H1 (cell line): ENCODE measurements around the gene OR52E8. TPM values are rescaled to one million over a fixed set of nuclear protein-coding genes. Genes with fewer than 3 reads are reported as not detected.

Experiments used
- CTCF ChIA-PET: fragments of 300-600 bp; sonication (Branson Sonifier 250); formaldehyde crosslinking; loops from one replicate; lab custom pipeline; 2021; ENCODE audit not compliant: partially characterized antibody; lab: Charles Lee
- POLR2A ChIA-PET: fragments of 300-600 bp; sonication (Branson Sonifier 250); formaldehyde crosslinking; loops from one replicate; lab custom pipeline; 2021; ENCODE audit warnings: inconsistent platforms; ENCODE audit not compliant: partially characterized antibody; lab: Charles Lee
- DNase-seq, 2 experiments: peaks; one replicate each; pipeline versions ENCODE4 v3.0.0 to v3.0.0-alpha.2; 2010 to 2022; ENCODE audit warnings: low spot score in 2 of 2, low read depth in 1 of 2, mixed read lengths in 1 of 2
- FAIRE-seq: peaks from 2 replicates; lab custom pipeline; 2011; peaks lifted over from hg19 to GRCh38; lab: Jason Lieb, UNC
- H2AFZ ChIP-seq: 2 replicates; pipeline ENCODE4 v1.8.1; 2012; ENCODE audit warnings: low read length, inconsistent platforms
- H2AK5ac ChIP-seq: 2 replicates; pipeline ENCODE4 v1.6.1; 2013; ENCODE audit warnings: low read depth, low read length
- H2BK120ac ChIP-seq: replicated peaks from 2 replicates; pipeline ENCODE3; 2013; ENCODE audit warnings: low read depth, low read length, inconsistent platforms
- H2BK12ac ChIP-seq: 2 replicates; pipeline ENCODE4 v1.6.1; 2013; ENCODE audit warnings: low read depth, low read length
- H2BK15ac ChIP-seq: 2 replicates; pipeline ENCODE4 v1.6.1; 2013; ENCODE audit warnings: low read length
- H2BK20ac ChIP-seq: 2 replicates; pipeline ENCODE4 v1.6.1; 2013; ENCODE audit warnings: low read length
- H2BK5ac ChIP-seq: 2 replicates; pipeline ENCODE4 v1.6.1; 2013; ENCODE audit warnings: low read depth, low read length
- H3K14ac ChIP-seq: 2 replicates; pipeline ENCODE4 v1.6.1; 2013; ENCODE audit warnings: inconsistent platforms; ENCODE audit not compliant: insufficient read length
- H3K18ac ChIP-seq: 2 replicates; pipeline ENCODE4 v1.6.1; 2013; ENCODE audit warnings: low read length; ENCODE audit errors: extremely low read depth
- H3K23ac ChIP-seq: 2 replicates; pipeline ENCODE4 v1.6.1; 2013; ENCODE audit warnings: inconsistent platforms; ENCODE audit not compliant: insufficient read length
- H3K23me2 ChIP-seq: 2 replicates; pipeline ENCODE4 v1.6.1; 2013; ENCODE audit warnings: low read depth, low read length
- H3K27ac ChIP-seq: 2 replicates; pipeline ENCODE4 v1.6.1; 2011; ENCODE audit warnings: low read depth, low read length, inconsistent platforms
- H3K27me3 ChIP-seq, 4 experiments: replicated peaks in 1 of 4; 1 replicate in 1 of 4; 2 replicates in 3 of 4; pipeline versions ENCODE4 v1.6.1 to v1.8.1; 2011 to 2013; ENCODE audit warnings: low read length in 3 of 4, mild to moderate bottlenecking in 3 of 4, inconsistent platforms in 2 of 4, mixed read lengths in 2 of 4, moderate library complexity in 1 of 4; ENCODE audit not compliant: control insufficient read depth in 3 of 4, insufficient read depth in 3 of 4; ENCODE audit errors: extremely low read depth in 1 of 4
- H3K36me3 ChIP-seq, 4 experiments: 2 replicates each; pipeline versions ENCODE4 v1.6.1 to v1.8.1; 2011 to 2013; ENCODE audit warnings: mild to moderate bottlenecking in 4 of 4, low read length in 3 of 4, moderate library complexity in 2 of 4, control low read depth in 1 of 4, inconsistent platforms in 1 of 4; ENCODE audit not compliant: insufficient read depth in 4 of 4, control insufficient read depth in 2 of 4
- H3K4ac ChIP-seq: replicated peaks from 2 replicates; pipeline ENCODE3; 2013; ENCODE audit warnings: low read length, low read depth, mixed read lengths, inconsistent platforms; ENCODE audit not compliant: insufficient read length
- H3K4me1 ChIP-seq, 4 experiments: replicated peaks in 1 of 4; 1 replicate in 1 of 4; 2 replicates in 3 of 4; pipeline versions ENCODE4 v1.6.1 to v1.8.1; 2011 to 2013; ENCODE audit warnings: low read length in 3 of 4, inconsistent platforms in 2 of 4, mixed read lengths in 1 of 4; ENCODE audit not compliant: insufficient read depth in 4 of 4, control insufficient read depth in 3 of 4
- H3K4me2 ChIP-seq, 2 experiments: 2 replicates each; pipeline versions ENCODE4 v1.6.1 to v1.8.1; 2011 to 2013; ENCODE audit warnings: low read depth in 2 of 2, low read length in 2 of 2, control low read depth in 1 of 2, inconsistent platforms in 1 of 2, mild to moderate bottlenecking in 1 of 2; ENCODE audit not compliant: insufficient read depth in 1 of 2
- H3K4me3 ChIP-seq, 4 experiments: fragments of 200-600, 300-600 bp in 1 of 4; sonication (generic), shearing (Covaris generic), sonication (Bioruptor Twin) in 1 of 4; 2 replicates each; pipeline versions ENCODE4 v1.5.1 to v1.8.1; 2011 to 2016; ENCODE audit warnings: low read length in 4 of 4, low read depth in 3 of 4, control low read depth in 2 of 4, inconsistent platforms in 2 of 4, mild to moderate bottlenecking in 2 of 4, mixed read lengths in 1 of 4, moderate library complexity in 1 of 4; ENCODE audit not compliant: insufficient read depth in 2 of 4; ENCODE audit errors: extremely low read depth in 1 of 4
- H3K56ac ChIP-seq: replicated peaks from 2 replicates; pipeline ENCODE3; 2013; ENCODE audit warnings: low read depth, mild to moderate bottlenecking, mixed read lengths, low read length, inconsistent platforms; ENCODE audit not compliant: insufficient read length
- H3K79me1 ChIP-seq: 2 replicates; pipeline ENCODE4 v1.6.1; 2013; ENCODE audit warnings: low read depth, low read length, control low read depth
- H3K79me2 ChIP-seq, 2 experiments: 2 replicates each; pipeline versions ENCODE4 v1.6.1 to v1.8.1; 2012 to 2013; ENCODE audit warnings: low read length in 2 of 2, mild to moderate bottlenecking in 2 of 2, inconsistent platforms in 1 of 2; ENCODE audit not compliant: insufficient read depth in 2 of 2, control insufficient read depth in 1 of 2
- H3K9ac ChIP-seq, 4 experiments: replicated peaks in 1 of 4; 1 replicate in 1 of 4; 2 replicates in 3 of 4; pipeline versions ENCODE4 v1.6.1 to v1.8.1; 2011 to 2013; ENCODE audit warnings: low read depth in 3 of 4, low read length in 3 of 4, control low read depth in 2 of 4, mild to moderate bottlenecking in 2 of 4, moderate library complexity in 2 of 4, inconsistent platforms in 1 of 4; ENCODE audit errors: extremely low read depth in 1 of 4
- H3K9me3 ChIP-seq, 2 experiments: 2 replicates each; pipeline versions ENCODE4 v1.6.1 to v1.8.1; 2012 to 2013; ENCODE audit warnings: mild to moderate bottlenecking in 2 of 2, moderate library complexity in 2 of 2, control low read depth in 1 of 2, inconsistent platforms in 1 of 2, low read depth in 1 of 2, low read length in 1 of 2, mixed read lengths in 1 of 2; ENCODE audit not compliant: insufficient read depth in 2 of 2
- H4K20me1 ChIP-seq, 2 experiments: replicated peaks in 1 of 2; 2 replicates each; pipeline versions ENCODE3 to v1.8.1; 2011 to 2013; ENCODE audit warnings: inconsistent platforms in 2 of 2, low read length in 2 of 2, mild to moderate bottlenecking in 1 of 2; ENCODE audit not compliant: insufficient read depth in 2 of 2, control insufficient read depth in 1 of 2
- H4K5ac ChIP-seq: 2 replicates; pipeline ENCODE4 v1.6.1; 2013; ENCODE audit warnings: low read length, low read depth, mixed read lengths, inconsistent platforms; ENCODE audit not compliant: insufficient read length
- H4K8ac ChIP-seq: 2 replicates; pipeline ENCODE4 v1.8.0; 2013; ENCODE audit warnings: mild to moderate bottlenecking, moderate library complexity, low read length, inconsistent platforms; ENCODE audit not compliant: insufficient read depth; ENCODE audit errors: extremely low read depth
- H4K91ac ChIP-seq: replicated peaks from 2 replicates; pipeline ENCODE3; 2013; ENCODE audit warnings: low read length, mixed read lengths, inconsistent platforms; ENCODE audit not compliant: insufficient read length
- ASH2L ChIP-seq: fragments of 200-600, 300-600 bp; sonication (generic); IDR thresholded peaks from one replicate; pipeline ENCODE4 v1.7.1; 2017; ENCODE audit warnings: low read length
- CBX5 ChIP-seq: fragments of 300-800, 300-1000 bp; sonication (generic); IDR thresholded peaks from 2 replicates; pipeline ENCODE4 v1.7.1; 2016; ENCODE audit warnings: antibody characterized with exemption, low read length, low read depth
- CEBPB ChIP-seq: IDR thresholded peaks from 2 replicates; pipeline ENCODE4 v1.6.1; 2012; ENCODE audit warnings: low read depth, low read length
- CHD2 ChIP-seq: IDR thresholded peaks from 2 replicates; pipeline ENCODE4 v1.6.1; 2012; ENCODE audit warnings: low read length, improper control_type of control experiment
- EGR1 ChIP-seq: IDR thresholded peaks from 2 replicates; pipeline ENCODE4 v1.6.1; 2011; ENCODE audit warnings: low read depth, low read length, borderline replicate concordance
- GTF2F1 ChIP-seq: IDR thresholded peaks from 2 replicates; pipeline ENCODE4 v1.6.1; 2012; ENCODE audit warnings: low read depth, low read length, improper control_type of control experiment, borderline replicate concordance
- HDAC2 ChIP-seq, 2 experiments: fragments of 300-600 bp in 1 of 2; sonication (generic) in 1 of 2; IDR thresholded peaks; 2 replicates each; pipeline ENCODE4 v1.6.1; 2011 to 2012; ENCODE audit warnings: low read depth in 2 of 2, low read length in 2 of 2, mild to moderate bottlenecking in 2 of 2, moderate library complexity in 2 of 2, borderline replicate concordance in 1 of 2, inconsistent platforms in 1 of 2
- NANOG ChIP-seq: IDR thresholded peaks from 2 replicates; pipeline ENCODE4 v1.6.1; 2011; ENCODE audit warnings: low read length, low read depth, mild to moderate bottlenecking, inconsistent platforms; ENCODE audit not compliant: insufficient read depth, poor library complexity, severe bottlenecking
- RXRA ChIP-seq: IDR thresholded peaks from 2 replicates; pipeline ENCODE4 v1.6.1; 2011; ENCODE audit warnings: low read depth, mild to moderate bottlenecking, low read length, moderate library complexity; ENCODE audit not compliant: insufficient read depth
- SIN3A ChIP-seq, 2 experiments: IDR thresholded peaks in 1 of 2; conservative IDR thresholded peaks in 1 of 2; 2 replicates each; pipeline ENCODE4 v1.6.1; 2011 to 2012; ENCODE audit warnings: low read length in 2 of 2, improper control_type of control experiment in 1 of 2, low read depth in 1 of 2, mild to moderate bottlenecking in 1 of 2
- SUZ12 ChIP-seq: fragments of 200-600 bp; sonication (generic); IDR thresholded peaks from 2 replicates; pipeline ENCODE4 v1.6.1; 2012; ENCODE audit warnings: mild to moderate bottlenecking, inconsistent platforms, low read length, moderate library complexity, mixed read lengths
- ZNF274 ChIP-seq: IDR thresholded peaks from 2 replicates; pipeline ENCODE4 v1.7.0; 2012; ENCODE audit warnings: low read length, borderline replicate concordance; ENCODE audit errors: extremely low read depth
- WGBS, 2 experiments: shearing (Covaris generic) in 1 of 2; methylation state at CpG; one replicate each; pipeline versions ENCODE4 v1.1.6 to v1.1.7; 2013 to 2015; ENCODE audit warnings: low lambda C conversion rate in 2 of 2, mixed read lengths in 2 of 2, inconsistent platforms in 1 of 2, low coverage in 1 of 2, missing lambda C conversion rate in 1 of 2; ENCODE audit not compliant: insufficient replicate concordance in 2 of 2, insufficient coverage in 1 of 2, insufficient read length in 1 of 2; ENCODE audit errors: extremely low coverage in 1 of 2, missing lambda C conversion rate in 1 of 2; 5-methylcytosine and 5-hydroxymethylcytosine counted together
- polyA plus RNA-seq, 7 experiments: library from polyadenylated mRNA; depleted of rRNA in 3 of 7; stranded (reverse) in 5 of 7; unstranded in 2 of 7; fragments of >200 nt in 5 of 7; fragments of 200-250 nt in 2 of 7; gene quantifications; 1 replicate in 5 of 7; 2 replicates in 1 of 7; 4 replicates in 1 of 7; pipeline versions ENCODE4 v1.2.1 to v1.2.3, GENCODE V29; 2011 to 2013; ENCODE audit warnings: missing spikeins in 2 of 7, mixed read lengths in 2 of 7
- total RNA-seq: library from RNA; stranded (reverse); fragmentation: NEBNext Ultra II Directional; extraction: Animal tissue kit (Norgen Biotek cat#: 25700); gene quantifications from 2 replicates; pipeline ENCODE4 v1.2.1, GENCODE V29; 2021

OR52E8 gene
- total and polyA plus RNA-seq, 2 of the 8 experiments (the other 6 are each of a cell fraction or from before 2014, with no cell fraction given): not detected

DNA sequence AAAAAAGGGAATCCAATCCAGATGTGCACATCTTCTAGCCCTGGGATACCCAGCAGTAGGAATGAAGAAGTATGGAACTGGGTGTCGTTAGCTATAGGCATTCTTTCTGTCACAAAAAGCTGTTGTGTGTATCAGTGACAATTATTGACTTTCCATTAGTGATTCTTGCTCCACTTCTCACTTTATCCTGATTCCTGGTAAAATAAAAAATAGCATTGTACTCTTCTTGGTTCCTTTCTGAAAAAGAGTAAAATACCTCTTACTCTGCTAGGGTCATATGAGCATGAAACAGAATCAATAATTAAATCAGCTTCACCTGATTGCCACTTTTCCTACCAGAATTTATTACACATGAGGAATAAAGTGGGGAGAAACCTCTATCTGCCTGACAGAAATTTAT, 15.7 kb downstream of the OR52E8 start, which contains the start of gene OR52E6:
Gene OR52E6, minus strand, starts transcription at position 101 of the 400 bp plus-strand sequence. Its CDS starts 0 bp downstream, at position 101.
- 78% methylated on average over 1 of the region's 1 CpG; no CpG with 5 or more reads in 1 of the 2 experiments for WGBS, 2 experiments
- POLR2A ChIA-PET: no interaction called here
- H2BK15ac ChIP-seq: no peak within 1 kb of the TSS

More for the DNA sequence above, 15.7 kb downstream of the OR52E8 start, which contains the start of gene OR52E6:
- TF ChIP-seq RXRA (no peak), EGR1 (no peak), ZNF274 (no peak), SIN3A (conservative IDR thresholded peaks at IDR 0.05 in 1 of 2, IDR thresholded peaks at IDR 0.05 in 1 of 2; ENCODE audit: low read depth in 1 of 2, low read length in 2 of 2) (no peak), GTF2F1 (no peak), SUZ12 (no peak), CEBPB (no peak), NANOG (no peak), CBX5 (no peak), HDAC2 (IDR thresholded peaks at IDR 0.05; ENCODE audit: borderline replicate concordance in 1 of 2, low read depth in 2 of 2, low read length in 2 of 2) (no peak), CHD2 (no peak), ASH2L (no peak)
- TF ChIP-seq, all 59 proteins: peak for 0
- no peak within 1 kb of the TSS for H2BK12ac ChIP-seq
- no peak within 1 kb of the TSS for H3K23ac ChIP-seq
- no peak within 1 kb of the TSS for H2AFZ ChIP-seq
- H3K27me3 ChIP-seq: no peaks in the 10 kb centered on the region
- no peak within 1 kb of the TSS for H2AK5ac ChIP-seq
- no peak within 1 kb of the TSS for H2BK5ac ChIP-seq
- no peak within 1 kb of the TSS for H3K4ac ChIP-seq
- FAIRE-seq (no peak), DNase-seq (no peak)
- no peak within 1 kb of the TSS for H3K18ac ChIP-seq
- no peaks in the 10 kb centered on the region for H3K23me2 ChIP-seq
- no peak within 1 kb of the TSS for H3K4me3 ChIP-seq
- H3K79me1 ChIP-seq: no peaks in the 10 kb centered on the region
- no peak within 1 kb of the TSS for H2BK20ac ChIP-seq
- no peak within 1 kb of the TSS for H3K9ac ChIP-seq
- no peak within 1 kb of the TSS for H3K27ac ChIP-seq
- no peaks in the 10 kb centered on the region for H3K4me1 ChIP-seq
- no peaks in the 10 kb centered on the region for H3K9me3 ChIP-seq
- no peaks in the 10 kb centered on the region for H4K20me1 ChIP-seq
- no peak within 1 kb of the TSS for H4K8ac ChIP-seq
- no peak within 1 kb of the TSS for H3K56ac ChIP-seq
- H3K36me3 ChIP-seq: no peaks in the 10 kb centered on the region
- no peak within 1 kb of the TSS for H3K4me2 ChIP-seq
- H2BK120ac ChIP-seq: no peak within 1 kb of the TSS
- H3K14ac ChIP-seq: no peak within 1 kb of the TSS
- CTCF ChIA-PET: interaction anchor here (0.6 to 1.1 kb wide), 2 partner anchors 12 to 50 kb away, joined by 3 read pairs; no protein-coding TSS in a partner anchor
- no peak within 1 kb of the TSS for H4K91ac ChIP-seq
- no peak within 1 kb of the TSS for H4K5ac ChIP-seq
- H3K79me2 ChIP-seq: no peaks in the 10 kb centered on the region
